Trophoblast cell (in vitro differentiated cells and primary cell): Measurements from ENCODE around the gene CH25H.
A peak's percentile ranks its signal among the peaks of the same experiment; 100 is the strongest.
"Not testable (repeated sequence)": the region's sequence is repeated elsewhere in the genome, so short reads cannot be mapped to it uniquely, and the experiment has no call there.

Experiments used
- DNase-seq, 2 donors: peaks; one replicate each; pipeline ENCODE4 v3.0.0-alpha.2; 2016
- H2AFZ ChIP-seq: 2 replicates; pipeline ENCODE4 v1.6.1; 2013; ENCODE audit warnings: low read length, moderate library complexity, mild to moderate bottlenecking; ENCODE audit not compliant: insufficient read depth, poor library complexity
- H2AK5ac ChIP-seq: 2 replicates; pipeline ENCODE4 v1.6.1; 2013; ENCODE audit warnings: mild to moderate bottlenecking, low read length
- H2BK120ac ChIP-seq: 2 replicates; pipeline ENCODE4 v1.6.1; 2013; ENCODE audit warnings: low read length, mild to moderate bottlenecking, moderate library complexity; ENCODE audit not compliant: insufficient read depth, poor library complexity
- H2BK12ac ChIP-seq: 2 replicates; pipeline ENCODE4 v1.6.1; 2013; ENCODE audit warnings: mild to moderate bottlenecking, low read length, moderate library complexity
- H2BK5ac ChIP-seq: 2 replicates; pipeline ENCODE4 v1.6.1; 2013; ENCODE audit warnings: low read length, low read depth, moderate library complexity, mild to moderate bottlenecking; ENCODE audit not compliant: poor library complexity
- H3K14ac ChIP-seq: 2 replicates; pipeline ENCODE4 v1.6.1; 2013; ENCODE audit warnings: mild to moderate bottlenecking, low read length
- H3K18ac ChIP-seq: 2 replicates; pipeline ENCODE4 v1.6.1; 2013; ENCODE audit warnings: mild to moderate bottlenecking, low read length
- H3K23ac ChIP-seq: 2 replicates; pipeline ENCODE4 v1.6.1; 2013; ENCODE audit warnings: low read length
- H3K27ac ChIP-seq: 2 replicates; pipeline ENCODE4 v1.5.1; 2013; ENCODE audit warnings: low read depth, mild to moderate bottlenecking, inconsistent platforms, low read length, moderate library complexity
- H3K27me3 ChIP-seq: 2 replicates; pipeline ENCODE4 v1.6.1; 2013; ENCODE audit warnings: inconsistent platforms, mild to moderate bottlenecking, low read length, moderate library complexity; ENCODE audit not compliant: insufficient read depth
- H3K36me3 ChIP-seq, 2 experiments: 1 replicate in 1 of 2; 2 replicates in 1 of 2; pipeline ENCODE4 v1.6.1; 2013; ENCODE audit warnings: low read length in 2 of 2, mild to moderate bottlenecking in 2 of 2, moderate library complexity in 1 of 2; ENCODE audit not compliant: insufficient read depth in 2 of 2, control insufficient read depth in 1 of 2
- H3K4ac ChIP-seq: 2 replicates; pipeline ENCODE4 v1.6.1; 2013; ENCODE audit warnings: low read depth, mild to moderate bottlenecking, low read length, moderate library complexity
- H3K4me1 ChIP-seq, 2 experiments: 1 replicate in 1 of 2; 2 replicates in 1 of 2; pipeline ENCODE4 v1.6.1; 2013; ENCODE audit warnings: low read length in 2 of 2, mild to moderate bottlenecking in 2 of 2, moderate library complexity in 1 of 2; ENCODE audit not compliant: insufficient read depth in 2 of 2, control insufficient read depth in 1 of 2
- H3K4me2 ChIP-seq: 2 replicates; pipeline ENCODE4 v1.6.1; 2013; ENCODE audit warnings: inconsistent platforms, mild to moderate bottlenecking, low read length, moderate library complexity
- H3K4me3 ChIP-seq: 2 replicates; pipeline ENCODE4 v1.5.1; 2013; ENCODE audit warnings: mild to moderate bottlenecking, low read depth, low read length, inconsistent platforms
- H3K79me1 ChIP-seq: one replicate; pipeline ENCODE4 v1.6.1; 2013; ENCODE audit warnings: low read length
- H3K79me2 ChIP-seq: 2 replicates; pipeline ENCODE4 v1.6.1; 2013; ENCODE audit warnings: low read length, mild to moderate bottlenecking; ENCODE audit not compliant: control insufficient read depth, insufficient read depth, poor library complexity
- H3K9ac ChIP-seq: 2 replicates; pipeline ENCODE4 v1.6.1; 2013; ENCODE audit warnings: mild to moderate bottlenecking, low read length
- H3K9me3 ChIP-seq: 2 replicates; pipeline ENCODE4 v1.6.1; 2013; ENCODE audit warnings: low read depth, mild to moderate bottlenecking, control low read depth, inconsistent platforms, low read length; ENCODE audit not compliant: insufficient read depth
- H4K12ac ChIP-seq: 2 replicates; pipeline ENCODE4 v1.6.1; 2013; ENCODE audit warnings: low read depth, mild to moderate bottlenecking, low read length, moderate library complexity
- H4K8ac ChIP-seq: 2 replicates; pipeline ENCODE4 v1.6.1; 2013; ENCODE audit warnings: low read depth, mild to moderate bottlenecking, low read length, moderate library complexity
- H4K91ac ChIP-seq: one replicate; pipeline ENCODE4 v1.6.1; 2013; ENCODE audit warnings: low read depth, mild to moderate bottlenecking, low read length, moderate library complexity
- WGBS: extraction: QIAGEN DNeasy Blood & Tissue Kit; methylation state at CpG from one replicate; pipeline ENCODE4 v1.1.7; 2013; ENCODE audit warnings: missing lambda C conversion rate; ENCODE audit not compliant: insufficient read length, insufficient coverage; ENCODE audit errors: extremely low coverage; 5-methylcytosine and 5-hydroxymethylcytosine counted together

The CH25H gene

GRCh38 chr10:89247623-89248022 is 40.5 kb upstream of the CH25H start:
- not testable (repeated sequence) for H3K36me3 ChIP-seq

GRCh38 chr10:89245802-89246201 is 38.7 kb upstream of the CH25H start:
- no peak overlapping the region for H2AFZ ChIP-seq
- no peak overlapping the region for H2AK5ac ChIP-seq
- H3K9me3 ChIP-seq = no peaks in the 10 kb centered on the region
- H4K8ac ChIP-seq = no peak overlapping the region
- H4K91ac ChIP-seq = no peak overlapping the region
- no peaks in the 10 kb centered on the region for H3K36me3 ChIP-seq
- peaks cover 4% of the 10 kb centered on the region for H3K79me1 ChIP-seq
- no peak overlapping the region for H4K12ac ChIP-seq
- no peak overlapping the region for H3K4ac ChIP-seq
- H3K18ac ChIP-seq = no peak overlapping the region
- H2BK5ac ChIP-seq = no peak overlapping the region
- peaks cover 3 to 6% of the 10 kb centered on the region in 2 experiments for H3K4me1 ChIP-seq
- no CpG with 5 or more reads among the region's 4 CpGs for WGBS
- H3K4me2 ChIP-seq = no peak overlapping the region
- no peak overlapping the region for H3K23ac ChIP-seq
- H3K27ac ChIP-seq = no peak overlapping the region
- no peak for DNase-seq
- H3K4me3 ChIP-seq = no peak overlapping the region
- no peak overlapping the region for H3K14ac ChIP-seq
- H2BK12ac ChIP-seq = no peak overlapping the region
- no peaks in the 10 kb centered on the region for H3K79me2 ChIP-seq
- no peak overlapping the region for H3K9ac ChIP-seq
- H2BK120ac ChIP-seq = no peak overlapping the region
- no peaks in the 10 kb centered on the region for H3K27me3 ChIP-seq

More at GRCh38 chr10:89247623-89248022, 40.5 kb upstream of the CH25H start:
- H2BK12ac ChIP-seq, H3K4me3 ChIP-seq, H3K9me3 ChIP-seq, H3K14ac ChIP-seq, H3K4me1 ChIP-seq, H3K79me2 ChIP-seq, H3K4me2 ChIP-seq, H2AK5ac ChIP-seq, H4K91ac ChIP-seq, H2BK120ac ChIP-seq, H4K8ac ChIP-seq, H3K9ac ChIP-seq, H3K27ac ChIP-seq, H3K27me3 ChIP-seq, H3K18ac ChIP-seq, H3K23ac ChIP-seq, H3K4ac ChIP-seq, H2BK5ac ChIP-seq, H2AFZ ChIP-seq, H3K79me1 ChIP-seq, H4K12ac ChIP-seq, DNase-seq: not testable (repeated sequence)
- WGBS = no CpG with 5 or more reads among the region's 2 CpGs

GRCh38 chr10:89242840-89243568 is 35.9 kb upstream of the CH25H start:
- H4K8ac ChIP-seq = no peak overlapping the region
- no CpG with 5 or more reads among the region's 8 CpGs for WGBS
- H2BK5ac ChIP-seq = no peak overlapping the region
- H3K36me3 ChIP-seq = no peaks in the 10 kb centered on the region
- H2AK5ac ChIP-seq = no peak overlapping the region
- no peak overlapping the region for H3K18ac ChIP-seq
- H2AFZ ChIP-seq = no peak overlapping the region
- no peaks in the 10 kb centered on the region for H3K79me2 ChIP-seq
- H3K27me3 ChIP-seq = no peaks in the 10 kb centered on the region
- no peak overlapping the region for H3K14ac ChIP-seq
- H2BK120ac ChIP-seq = no peak overlapping the region
- peak in 1 of 2 donors; percentile 17 for DNase-seq
- H3K9ac ChIP-seq = no peak overlapping the region
- no peak overlapping the region for H3K23ac ChIP-seq
- no peak overlapping the region for H3K4ac ChIP-seq
- H4K91ac ChIP-seq = no peak overlapping the region
- H3K4me1 ChIP-seq = peaks cover 3 to 9% of the 10 kb centered on the region in 2 experiments
- no peak overlapping the region for H3K27ac ChIP-seq
- H2BK12ac ChIP-seq = no peak overlapping the region
- no peaks in the 10 kb centered on the region for H3K9me3 ChIP-seq
- H3K4me2 ChIP-seq = no peak overlapping the region
- no peak overlapping the region for H3K4me3 ChIP-seq
- peaks cover 4% of the 10 kb centered on the region for H3K79me1 ChIP-seq
- H4K12ac ChIP-seq = no peak overlapping the region

- Histone ChIP-seq H2AK5ac (no peak overlapping the region), H3K4me2 (no peak overlapping the region), H4K91ac (no peak overlapping the region), H3K4me3 (no peak overlapping the region), H3K23ac (no peak overlapping the region), H2BK5ac (no peak overlapping the region), H3K36me3 (no peaks in the 10 kb centered on the region), H3K79me2 (no peaks in the 10 kb centered on the region), H3K9me3 (no peaks in the 10 kb centered on the region), H3K79me1 (peaks cover 4% of the 10 kb centered on the region), H3K27me3 (no peaks in the 10 kb centered on the region), H3K14ac (no peak overlapping the region), H3K4ac (no peak overlapping the region), H4K8ac (no peak overlapping the region), H2BK12ac (no peak overlapping the region), H3K4me1 (peaks cover 3 to 9% of the 10 kb centered on the region in 2 experiments), H3K9ac (no peak overlapping the region), H3K27ac (peak overlapping the region; percentile 55), H2AFZ (no peak overlapping the region), H3K18ac (no peak overlapping the region), H4K12ac (no peak overlapping the region), H2BK120ac (no peak overlapping the region)
- peak in 1 of 2 donors; percentile 5 for DNase-seq
Observed at GRCh38 chr10:89242345-89242684, 35.2 kb upstream of the CH25H start.
